GM23248 (cell line): Measurements from ENCODE around the gene CCDC24.

Experiments used
- EZH2 ChIP-seq: fragments of 200-600 bp; sonication (generic); IDR thresholded peaks from 2 replicates; pipeline ENCODE4 v1.6.1; 2018; ENCODE audit warnings: antibody characterized with exemption, mild to moderate bottlenecking; ENCODE audit not compliant: insufficient read depth, poor library complexity, severe bottlenecking
- EZH2phosphoT487 ChIP-seq: fragments of 200-600 bp; sonication (generic); IDR thresholded peaks from 2 replicates; pipeline ENCODE4 v1.6.1; 2018; ENCODE audit warnings: antibody characterized with exemption, moderate library complexity, mild to moderate bottlenecking, low read depth; ENCODE audit not compliant: insufficient read depth

DNA sequence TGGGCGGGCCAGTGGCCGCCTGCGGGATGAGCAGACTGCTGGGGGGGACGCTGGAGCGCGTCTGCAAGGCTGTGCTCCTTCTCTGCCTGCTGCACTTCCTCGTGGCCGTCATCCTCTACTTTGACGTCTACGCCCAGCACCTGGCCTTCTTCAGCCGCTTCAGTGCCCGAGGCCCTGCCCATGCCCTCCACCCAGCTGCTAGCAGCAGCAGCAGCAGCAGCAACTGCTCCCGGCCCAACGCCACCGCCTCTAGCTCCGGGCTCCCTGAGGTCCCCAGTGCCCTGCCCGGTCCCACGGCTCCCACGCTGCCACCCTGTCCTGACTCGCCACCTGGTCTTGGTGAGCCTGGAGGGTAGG lies 10.3 kb upstream of the CCDC24 start:
- TF ChIP-seq EZH2 (no peak), EZH2phosphoT487 (no peak)
